GM23338 (cell line): ENCODE measurements around the gene CFAP65.

Experiments
- CREB1 ChIP-seq: fragments of 250-450 bp; sonication (Bioruptor Pico); IDR thresholded peaks from 2 replicates; pipeline ENCODE4 v1.5.0; 2020; ENCODE audit warnings: low read depth, mild to moderate bottlenecking, moderate library complexity
- EZH2 ChIP-seq: fragments of 200-600 bp; sonication (generic); IDR thresholded peaks from one replicate; pipeline ENCODE4 v1.8.0; 2017; ENCODE audit warnings: antibody characterized with exemption, mild to moderate bottlenecking, low read depth; ENCODE audit not compliant: unreplicated experiment
- EZH2phosphoT487 ChIP-seq: fragments of 200-600 bp; sonication (generic); IDR thresholded peaks from one replicate; pipeline ENCODE4 v1.8.1; 2018; ENCODE audit warnings: antibody characterized with exemption; ENCODE audit not compliant: unreplicated experiment
- JUNB ChIP-seq: IDR thresholded peaks from one replicate; pipeline ENCODE4 v1.6.1; 2016; ENCODE audit warnings: antibody characterized with exemption; ENCODE audit not compliant: unreplicated experiment
- POLR2AphosphoS5 ChIP-seq: IDR thresholded peaks from 2 replicates; pipeline ENCODE4 v1.6.1; 2016; ENCODE audit warnings: antibody characterized with exemption, low read depth
- ZNF114 ChIP-seq: fragments of 250-450 bp; sonication (Bioruptor Pico); IDR thresholded peaks from 2 replicates; pipeline ENCODE4 v1.5.0; 2020; ENCODE audit warnings: mild to moderate bottlenecking, moderate library complexity
- TF ChIP-seq, protein P1 (sequence below), 2 experiments: fragments of 200-600 bp in 1 of 2; sonication (generic) in 1 of 2; conservative IDR thresholded peaks; 2 replicates each; pipeline versions ENCODE4 v1.5.1 to v1.6.1; 2016 to 2017; ENCODE audit warnings: antibody characterized with exemption in 2 of 2, low read depth in 2 of 2, mild to moderate bottlenecking in 2 of 2, moderate library complexity in 1 of 2
- TF ChIP-seq, protein P2 (sequence below): IDR thresholded peaks from one replicate; pipeline ENCODE4 v1.6.1; 2018; ENCODE audit warnings: antibody characterized with exemption; ENCODE audit not compliant: unreplicated experiment

DNA sequence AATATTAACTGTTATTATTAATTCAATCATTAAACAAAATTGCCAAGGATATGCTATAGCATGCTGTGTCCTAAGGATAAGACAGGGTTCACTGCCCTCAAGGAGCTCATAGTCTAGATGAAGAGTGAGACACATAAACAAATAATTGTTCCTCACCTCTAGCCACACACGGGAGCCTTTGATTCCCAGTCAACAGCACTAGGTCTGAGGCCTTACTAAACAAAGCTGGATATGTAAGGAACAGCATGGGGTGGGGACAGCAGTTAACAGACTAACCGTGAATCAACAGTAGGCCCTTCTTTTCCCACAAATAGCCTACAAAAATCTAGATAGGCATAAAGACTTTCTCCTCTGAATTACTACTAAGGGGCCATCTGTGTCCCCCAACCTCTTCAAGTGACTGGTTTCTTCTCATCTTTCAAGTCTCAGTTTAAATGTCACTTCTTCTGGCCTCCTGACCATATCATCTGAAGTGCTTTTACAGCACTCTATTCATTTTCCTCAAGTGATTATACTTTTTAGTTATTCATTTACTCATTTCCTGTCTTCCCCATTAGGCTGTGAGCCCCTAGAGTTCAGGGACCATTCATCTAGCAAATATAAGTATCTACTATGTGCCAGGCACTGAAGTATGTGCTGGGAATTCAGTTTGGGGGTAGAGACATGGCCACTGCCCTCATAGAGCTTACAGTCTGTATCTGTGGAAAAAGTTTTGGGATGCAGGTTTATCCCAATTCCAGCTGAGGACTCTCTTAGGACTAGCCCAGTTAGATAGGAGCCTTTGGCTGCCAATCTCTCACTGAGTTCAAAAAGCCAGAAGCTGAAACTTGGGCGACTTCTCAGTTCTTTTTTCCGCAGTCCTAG, 49.4 kb upstream of the CFAP65 start:
- TF ChIP-seq, protein P1, sequence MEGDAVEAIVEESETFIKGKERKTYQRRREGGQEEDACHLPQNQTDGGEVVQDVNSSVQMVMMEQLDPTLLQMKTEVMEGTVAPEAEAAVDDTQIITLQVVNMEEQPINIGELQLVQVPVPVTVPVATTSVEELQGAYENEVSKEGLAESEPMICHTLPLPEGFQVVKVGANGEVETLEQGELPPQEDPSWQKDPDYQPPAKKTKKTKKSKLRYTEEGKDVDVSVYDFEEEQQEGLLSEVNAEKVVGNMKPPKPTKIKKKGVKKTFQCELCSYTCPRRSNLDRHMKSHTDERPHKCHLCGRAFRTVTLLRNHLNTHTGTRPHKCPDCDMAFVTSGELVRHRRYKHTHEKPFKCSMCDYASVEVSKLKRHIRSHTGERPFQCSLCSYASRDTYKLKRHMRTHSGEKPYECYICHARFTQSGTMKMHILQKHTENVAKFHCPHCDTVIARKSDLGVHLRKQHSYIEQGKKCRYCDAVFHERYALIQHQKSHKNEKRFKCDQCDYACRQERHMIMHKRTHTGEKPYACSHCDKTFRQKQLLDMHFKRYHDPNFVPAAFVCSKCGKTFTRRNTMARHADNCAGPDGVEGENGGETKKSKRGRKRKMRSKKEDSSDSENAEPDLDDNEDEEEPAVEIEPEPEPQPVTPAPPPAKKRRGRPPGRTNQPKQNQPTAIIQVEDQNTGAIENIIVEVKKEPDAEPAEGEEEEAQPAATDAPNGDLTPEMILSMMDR (conservative IDR thresholded peaks at IDR 0.05; ENCODE audit: low read depth in 2 of 2) = no peak
- TF ChIP-seq EZH2 (no peak), POLR2AphosphoS5 (no peak), CREB1 (no peak), EZH2phosphoT487 (no peak), JUNB (no peak), ZNF114 (CRISPR knock-in tag) (no peak)
- TF ChIP-seq, protein P2, sequence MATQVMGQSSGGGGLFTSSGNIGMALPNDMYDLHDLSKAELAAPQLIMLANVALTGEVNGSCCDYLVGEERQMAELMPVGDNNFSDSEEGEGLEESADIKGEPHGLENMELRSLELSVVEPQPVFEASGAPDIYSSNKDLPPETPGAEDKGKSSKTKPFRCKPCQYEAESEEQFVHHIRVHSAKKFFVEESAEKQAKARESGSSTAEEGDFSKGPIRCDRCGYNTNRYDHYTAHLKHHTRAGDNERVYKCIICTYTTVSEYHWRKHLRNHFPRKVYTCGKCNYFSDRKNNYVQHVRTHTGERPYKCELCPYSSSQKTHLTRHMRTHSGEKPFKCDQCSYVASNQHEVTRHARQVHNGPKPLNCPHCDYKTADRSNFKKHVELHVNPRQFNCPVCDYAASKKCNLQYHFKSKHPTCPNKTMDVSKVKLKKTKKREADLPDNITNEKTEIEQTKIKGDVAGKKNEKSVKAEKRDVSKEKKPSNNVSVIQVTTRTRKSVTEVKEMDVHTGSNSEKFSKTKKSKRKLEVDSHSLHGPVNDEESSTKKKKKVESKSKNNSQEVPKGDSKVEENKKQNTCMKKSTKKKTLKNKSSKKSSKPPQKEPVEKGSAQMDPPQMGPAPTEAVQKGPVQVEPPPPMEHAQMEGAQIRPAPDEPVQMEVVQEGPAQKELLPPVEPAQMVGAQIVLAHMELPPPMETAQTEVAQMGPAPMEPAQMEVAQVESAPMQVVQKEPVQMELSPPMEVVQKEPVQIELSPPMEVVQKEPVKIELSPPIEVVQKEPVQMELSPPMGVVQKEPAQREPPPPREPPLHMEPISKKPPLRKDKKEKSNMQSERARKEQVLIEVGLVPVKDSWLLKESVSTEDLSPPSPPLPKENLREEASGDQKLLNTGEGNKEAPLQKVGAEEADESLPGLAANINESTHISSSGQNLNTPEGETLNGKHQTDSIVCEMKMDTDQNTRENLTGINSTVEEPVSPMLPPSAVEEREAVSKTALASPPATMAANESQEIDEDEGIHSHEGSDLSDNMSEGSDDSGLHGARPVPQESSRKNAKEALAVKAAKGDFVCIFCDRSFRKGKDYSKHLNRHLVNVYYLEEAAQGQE = no peak
